Astrocyte of the spinal cord (primary cell): ENCODE results near the gene DNAH14.

Experiments
- DNase-seq: peaks from one replicate; pipeline ENCODE4 v3.0.0; 2011; ENCODE audit warnings: low read depth, low spot score
- H3K4me3 ChIP-seq: 2 replicates; pipeline ENCODE4 v1.5.1; 2011; ENCODE audit warnings: low read depth, mild to moderate bottlenecking, low read length, moderate library complexity
- in situ Hi-C: cut with HindIII; loops from 2 replicates; pipeline ENCODE4 v1.10.0; 2017; ENCODE audit warnings: low sequenced_read_pairs
- TF ChIP-seq, protein P1 (sequence below): IDR thresholded peaks from 2 replicates; pipeline ENCODE4 v1.5.1; 2012; ENCODE audit warnings: low read depth, mild to moderate bottlenecking, low read length, inconsistent platforms

The DNAH14 gene

DNA sequence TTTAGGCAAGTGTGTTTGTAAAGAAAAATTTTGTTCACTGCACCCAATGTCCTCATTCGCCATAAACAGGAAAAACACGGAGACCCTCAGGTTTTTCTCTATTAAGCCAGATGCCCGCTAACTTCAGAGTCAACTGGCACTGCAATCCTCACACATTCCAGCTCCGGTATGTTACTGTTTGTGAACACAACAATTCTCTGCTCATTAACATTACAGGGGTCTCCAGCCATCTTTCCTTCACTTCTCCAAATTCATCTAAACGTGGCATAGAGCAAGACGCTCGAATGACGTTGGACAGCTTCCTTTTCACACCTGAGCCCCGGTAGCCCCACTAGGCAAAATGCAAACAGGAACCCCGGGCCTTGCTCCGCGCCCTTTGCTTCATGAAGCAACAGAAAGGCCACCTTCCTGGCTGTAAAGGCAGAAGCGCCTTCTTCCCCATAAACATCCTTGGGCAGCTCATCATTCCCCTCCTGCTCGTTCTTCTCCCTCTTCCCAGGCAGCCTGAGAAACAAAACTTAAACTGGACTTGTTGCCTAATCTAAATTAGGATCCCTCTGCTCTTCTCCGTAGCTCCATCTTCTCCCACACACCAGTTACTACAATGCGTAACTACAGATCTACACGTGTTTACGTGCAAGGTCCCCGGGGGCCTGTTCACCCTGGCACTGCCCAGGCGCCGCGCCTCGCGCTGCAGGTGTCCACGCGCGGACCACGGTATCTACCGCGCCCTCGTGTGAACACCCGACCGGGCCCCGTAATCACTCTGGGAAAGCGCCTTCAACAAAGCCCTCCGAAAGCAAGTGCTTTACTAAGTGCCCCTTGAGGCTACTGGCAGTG lies 497.1 kb downstream of the DNAH14 start:
- peak overlapping the region; percentile 83 for H3K4me3 ChIP-seq
- DNase-seq: peak; percentile 33
- TF ChIP-seq, protein P1, sequence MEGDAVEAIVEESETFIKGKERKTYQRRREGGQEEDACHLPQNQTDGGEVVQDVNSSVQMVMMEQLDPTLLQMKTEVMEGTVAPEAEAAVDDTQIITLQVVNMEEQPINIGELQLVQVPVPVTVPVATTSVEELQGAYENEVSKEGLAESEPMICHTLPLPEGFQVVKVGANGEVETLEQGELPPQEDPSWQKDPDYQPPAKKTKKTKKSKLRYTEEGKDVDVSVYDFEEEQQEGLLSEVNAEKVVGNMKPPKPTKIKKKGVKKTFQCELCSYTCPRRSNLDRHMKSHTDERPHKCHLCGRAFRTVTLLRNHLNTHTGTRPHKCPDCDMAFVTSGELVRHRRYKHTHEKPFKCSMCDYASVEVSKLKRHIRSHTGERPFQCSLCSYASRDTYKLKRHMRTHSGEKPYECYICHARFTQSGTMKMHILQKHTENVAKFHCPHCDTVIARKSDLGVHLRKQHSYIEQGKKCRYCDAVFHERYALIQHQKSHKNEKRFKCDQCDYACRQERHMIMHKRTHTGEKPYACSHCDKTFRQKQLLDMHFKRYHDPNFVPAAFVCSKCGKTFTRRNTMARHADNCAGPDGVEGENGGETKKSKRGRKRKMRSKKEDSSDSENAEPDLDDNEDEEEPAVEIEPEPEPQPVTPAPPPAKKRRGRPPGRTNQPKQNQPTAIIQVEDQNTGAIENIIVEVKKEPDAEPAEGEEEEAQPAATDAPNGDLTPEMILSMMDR: no peak
- in situ Hi-C loops: no loop called here

DNA sequence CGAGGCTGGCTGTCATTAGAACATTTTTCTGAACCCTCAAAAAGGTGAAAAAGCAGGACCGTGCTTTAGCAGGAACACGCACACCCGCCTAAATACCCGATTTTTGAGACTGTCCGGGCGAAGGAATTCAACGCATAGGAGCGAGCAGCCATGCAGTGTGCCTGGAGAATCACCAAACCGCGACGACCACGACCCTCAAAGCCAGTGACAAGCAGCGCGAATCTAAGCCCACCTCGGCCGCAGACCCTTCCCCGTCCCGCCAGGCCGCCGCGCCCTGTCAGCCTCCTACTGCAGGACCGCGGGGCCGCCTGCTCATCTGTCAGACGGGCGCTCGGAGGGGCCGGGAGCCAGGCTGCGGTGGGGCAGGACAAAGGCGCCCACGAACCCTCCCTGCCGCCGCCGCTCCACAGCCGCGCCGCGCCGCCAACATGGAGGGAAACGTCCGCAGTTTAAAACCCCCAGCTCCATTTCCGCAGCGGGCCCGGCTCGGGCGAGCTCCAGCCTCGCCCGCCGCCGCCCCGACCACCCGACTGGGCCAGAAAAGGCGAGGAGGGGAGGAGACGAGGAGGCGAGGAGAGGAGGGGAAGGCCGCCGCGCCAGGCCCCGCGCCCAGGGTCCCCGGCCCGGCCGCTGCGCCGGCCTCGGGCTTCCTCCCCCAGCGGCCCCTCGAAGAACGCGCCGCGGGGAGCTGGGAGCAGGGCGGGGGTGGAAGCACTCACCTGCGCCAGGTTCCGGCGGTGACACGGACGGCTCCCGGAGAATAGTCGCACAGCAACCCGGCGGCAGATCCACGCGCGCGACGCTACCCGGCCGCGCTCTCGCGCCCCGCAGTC lies 498.0 kb downstream of the DNAH14 start, which contains the start of gene LBR:
Gene LBR, minus strand, starts transcription at position 804 of the 833 bp plus-strand sequence. CDS start 3,963 bp downstream, outside the sequence.
- peak; percentile 45 for DNase-seq
- TF ChIP-seq, protein P1: no peak
- in situ Hi-C loops: no loop called here
- peak within 1 kb of the TSS; percentile 83 for H3K4me3 ChIP-seq

DNA sequence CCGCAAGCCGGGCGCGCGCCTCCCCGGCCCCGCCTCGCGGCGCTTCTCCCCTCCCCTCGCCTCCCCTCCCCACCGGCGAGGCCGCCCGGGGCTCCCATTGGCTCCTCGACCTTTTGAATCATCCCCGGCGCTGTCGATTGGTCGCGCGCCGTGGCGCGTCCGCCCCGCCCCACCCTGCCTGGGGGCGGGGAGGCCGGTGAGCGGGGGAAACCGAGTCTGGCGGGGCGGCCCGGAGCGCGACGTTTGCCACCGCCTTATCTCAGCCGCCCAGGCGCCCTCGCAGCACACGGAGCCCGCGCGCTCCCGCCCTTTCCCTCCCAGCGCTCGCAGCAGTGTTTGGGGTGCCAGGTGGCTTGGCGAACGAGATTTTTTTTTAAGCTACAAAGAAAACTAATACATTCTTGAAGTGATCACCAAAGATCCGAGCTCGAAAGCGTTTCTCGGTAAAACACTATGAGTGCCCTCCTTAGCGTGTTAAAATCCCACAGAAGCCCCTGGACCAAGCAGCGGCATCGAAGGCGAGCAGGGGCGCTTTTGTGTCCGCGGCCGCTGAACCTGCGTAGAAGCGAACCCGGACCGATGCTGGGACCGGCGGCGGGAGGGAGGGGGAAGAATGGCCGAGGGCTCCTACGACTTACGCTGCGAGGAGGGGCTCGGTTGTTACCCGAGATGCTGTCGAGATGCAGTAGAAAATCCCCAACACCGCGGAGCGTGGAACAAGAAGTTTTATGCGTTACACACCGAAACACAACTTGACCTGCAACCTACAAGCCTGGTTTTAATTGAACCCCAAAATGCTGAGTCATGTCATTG lies 498.8 kb downstream of the DNAH14 start:
- peak; percentile 91 for DNase-seq
- in situ Hi-C loops: no loop called here
- TF ChIP-seq, protein P1: no peak
- H3K4me3 ChIP-seq: peak overlapping the region; percentile 83

DNA sequence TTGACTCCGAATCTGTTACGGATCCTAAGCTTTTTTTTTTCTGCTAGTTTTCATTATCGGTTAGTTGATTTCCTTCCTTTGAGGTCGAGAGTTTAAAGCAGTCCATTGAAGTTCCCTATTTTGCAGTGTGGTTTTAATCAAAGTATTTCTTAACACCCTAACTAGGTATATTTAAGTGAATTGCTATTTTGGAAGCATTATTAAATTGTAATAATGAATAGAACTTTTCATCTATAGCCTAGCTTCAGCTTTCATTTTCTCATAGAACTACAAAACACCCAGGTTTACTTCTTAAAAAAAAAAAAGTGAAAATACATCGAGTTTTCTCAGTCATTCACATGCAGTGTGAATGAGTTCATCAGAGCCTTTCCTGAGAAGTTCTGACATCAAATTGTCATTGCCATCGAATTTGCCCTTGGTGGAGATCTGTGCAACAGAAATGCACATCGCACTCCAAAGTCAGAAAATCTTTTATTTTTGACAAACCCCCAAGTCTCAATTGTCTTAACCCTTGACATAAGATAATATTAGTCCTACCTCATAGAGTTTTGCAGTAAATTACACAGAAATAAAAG lies 499.5 kb downstream of the DNAH14 start:
- DNase-seq: no peak
- TF ChIP-seq, protein P1: no peak
- H3K4me3 ChIP-seq: peak overlapping the region; percentile 64
- in situ Hi-C loops: no loop called here

DNA sequence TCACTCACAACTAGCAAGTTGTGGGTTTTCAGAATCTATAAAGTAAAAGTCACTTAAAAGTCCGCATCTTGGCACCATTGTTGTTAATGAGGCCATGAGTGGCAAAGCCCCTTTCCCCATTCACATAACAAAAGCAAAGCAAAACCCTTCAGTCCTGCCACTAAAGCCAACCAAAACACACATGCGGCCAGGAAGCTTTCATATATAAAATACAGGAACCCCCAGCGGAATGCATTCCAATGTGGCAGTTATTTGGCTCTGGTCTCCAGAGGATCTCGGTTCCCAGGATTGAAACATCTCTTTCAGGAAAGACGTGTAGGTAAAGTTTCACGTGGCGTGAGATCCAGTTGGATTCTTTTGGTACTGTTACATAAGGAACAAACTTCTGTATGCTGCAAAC lies 500.8 kb downstream of the DNAH14 start:
- in situ Hi-C loops: no loop called here
- TF ChIP-seq, protein P1: no peak
- no peak for DNase-seq
- no peak overlapping the region for H3K4me3 ChIP-seq
